ENCODE data around the gene KCNT2.

GRCh38 chr1:196209983-196210382 lies 398.3 kb downstream of the KCNT2 start:
- TF ChIP-seq CTCF (conservative IDR thresholded peaks at IDR 0.05 in 1 of 2, IDR thresholded peaks at IDR 0.05 in 1 of 2; ENCODE audit: extremely low read depth in 1 of 2, insufficient read depth in 1 of 2, low read depth in 1 of 2, low read length in 2 of 2), result no peak
- TF ChIP-seq EZH2 (IDR thresholded peaks at IDR 0.05; ENCODE audit: borderline replicate concordance, low read length), result no peak
